Vagina (tissue), 2 donors: ENCODE data around the gene RAB7B. TPM values are rescaled to one million over a fixed set of nuclear protein-coding genes. Genes with fewer than 3 reads are reported as not detected.

Experiments used
- DNase-seq, 2 donors: peaks; one replicate each; pipeline ENCODE4 v3.0.0-alpha.2; 2017; ENCODE audit errors: extremely low spot score in 2 of 2
- H3K27ac ChIP-seq: fragments of 200-600 bp; sonication (generic); one replicate; pipeline ENCODE4 v1.5.1; 2019
- H3K27me3 ChIP-seq: fragments of 200-600 bp; sonication (generic); one replicate; pipeline ENCODE4 v1.5.1; 2019
- H3K36me3 ChIP-seq, 2 donors: fragments of 200-600 bp; sonication (generic); one replicate each; pipeline ENCODE4 v1.5.1; 2017 to 2019
- H3K4me1 ChIP-seq: fragments of 200-600 bp; sonication (generic); one replicate; pipeline ENCODE4 v1.5.1; 2019
- H3K4me3 ChIP-seq, 2 donors: fragments of 200-600 bp; sonication (generic); 1 replicate in 1 of 2; 2 replicates in 1 of 2; pipeline ENCODE4 v1.5.1; 2016 to 2019
- H3K9me3 ChIP-seq: fragments of 200-600 bp; sonication (generic); one replicate; pipeline ENCODE4 v1.5.1; 2019
- POLR2A ChIP-seq, 2 donors: fragments of 450-650 bp; IDR thresholded peaks; one replicate each; pipeline ENCODE4 v1.6.1; 2017; ENCODE audit warnings: antibody characterized with exemption in 2 of 2, mild to moderate bottlenecking in 2 of 2, moderate library complexity in 2 of 2
- POLR2AphosphoS5 ChIP-seq, 2 donors: sonication (generic); formaldehyde crosslinking; IDR thresholded peaks; one replicate each; pipeline ENCODE4 v1.9.0; 2017; ENCODE audit warnings: antibody characterized with exemption in 2 of 2, mild to moderate bottlenecking in 2 of 2, low read depth in 1 of 2; ENCODE audit not compliant: insufficient read depth in 1 of 2
- intact Hi-C: fragments of 100-400 bp; cut with DNase I; formaldehyde crosslinking; loops from one replicate; pipeline ENCODE4 v1.15.1; 2023
- total RNA-seq: library from RNA; depleted of rRNA; stranded (reverse); fragments of >200 nt; gene quantifications from one replicate; pipeline ENCODE4 v1.2.3, GENCODE V29; 2016
- TF ChIP-seq, protein P1 (sequence below), 3 experiments: fragments of 450-650 bp in 2 of 3; fragments of 200-600 bp in 1 of 3; sonication (generic) in 1 of 3; IDR thresholded peaks; one replicate each; pipeline ENCODE4 v1.5.1; 2017 to 2019; ENCODE audit warnings: antibody characterized with exemption in 3 of 3, mild to moderate bottlenecking in 2 of 3, moderate library complexity in 2 of 3

The RAB7B gene
- total RNA-seq, 1 donor from 2014 or later = 6.1 TPM

DNA sequence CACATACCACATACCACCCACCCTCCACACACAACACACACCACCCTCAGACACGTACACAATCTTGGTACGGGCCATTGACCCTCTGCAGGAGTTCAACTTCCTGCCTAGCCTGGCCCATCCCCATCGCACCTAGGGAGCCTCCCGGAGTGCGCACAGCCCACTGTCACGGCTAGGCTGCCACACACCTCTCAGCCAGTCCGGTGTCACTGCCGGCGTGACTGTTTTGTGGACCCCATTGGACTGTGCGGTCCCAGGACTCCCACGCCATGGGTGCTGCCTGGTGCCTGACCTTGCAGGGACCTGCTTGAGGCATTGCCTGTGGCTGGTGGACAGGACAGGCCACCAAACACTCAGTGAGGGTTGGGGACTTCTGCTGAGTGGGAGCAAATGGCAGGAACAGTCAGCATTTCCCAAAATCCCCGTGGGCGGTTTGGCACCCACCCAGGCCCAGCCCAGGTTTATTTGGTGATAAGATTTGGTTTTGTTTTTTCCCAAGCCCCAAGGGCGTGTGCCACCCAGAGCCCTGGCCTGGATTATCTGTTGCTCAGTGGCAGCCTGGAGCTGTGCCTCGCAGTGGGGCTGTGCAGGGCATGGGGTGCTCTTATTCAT lies 27.7 kb downstream of the RAB7B start:
- intact Hi-C loops = loop anchor here (1.0 to 10.0 kb wide), 2 partner anchors 56 to 181 kb away; no protein-coding TSS in a partner anchor
- no peaks in the 10 kb centered on the region for H3K27me3 ChIP-seq
- TF ChIP-seq, protein P1, sequence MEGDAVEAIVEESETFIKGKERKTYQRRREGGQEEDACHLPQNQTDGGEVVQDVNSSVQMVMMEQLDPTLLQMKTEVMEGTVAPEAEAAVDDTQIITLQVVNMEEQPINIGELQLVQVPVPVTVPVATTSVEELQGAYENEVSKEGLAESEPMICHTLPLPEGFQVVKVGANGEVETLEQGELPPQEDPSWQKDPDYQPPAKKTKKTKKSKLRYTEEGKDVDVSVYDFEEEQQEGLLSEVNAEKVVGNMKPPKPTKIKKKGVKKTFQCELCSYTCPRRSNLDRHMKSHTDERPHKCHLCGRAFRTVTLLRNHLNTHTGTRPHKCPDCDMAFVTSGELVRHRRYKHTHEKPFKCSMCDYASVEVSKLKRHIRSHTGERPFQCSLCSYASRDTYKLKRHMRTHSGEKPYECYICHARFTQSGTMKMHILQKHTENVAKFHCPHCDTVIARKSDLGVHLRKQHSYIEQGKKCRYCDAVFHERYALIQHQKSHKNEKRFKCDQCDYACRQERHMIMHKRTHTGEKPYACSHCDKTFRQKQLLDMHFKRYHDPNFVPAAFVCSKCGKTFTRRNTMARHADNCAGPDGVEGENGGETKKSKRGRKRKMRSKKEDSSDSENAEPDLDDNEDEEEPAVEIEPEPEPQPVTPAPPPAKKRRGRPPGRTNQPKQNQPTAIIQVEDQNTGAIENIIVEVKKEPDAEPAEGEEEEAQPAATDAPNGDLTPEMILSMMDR (IDR thresholded peaks at IDR 0.05) = no peak
- TF ChIP-seq POLR2A (IDR thresholded peaks at IDR 0.05) (no peak), POLR2AphosphoS5 (IDR thresholded peaks at IDR 0.05; ENCODE audit: insufficient read depth in 1 of 2, low read depth in 1 of 2) (no peak)
- no peak for DNase-seq
- H3K27ac ChIP-seq = no peak overlapping the region
- H3K4me3 ChIP-seq = no peak overlapping the region
- H3K9me3 ChIP-seq = no peaks in the 10 kb centered on the region
- peaks cover 19% of the 10 kb centered on the region for H3K4me1 ChIP-seq
- H3K36me3 ChIP-seq = no peaks in the 10 kb centered on the region

DNA sequence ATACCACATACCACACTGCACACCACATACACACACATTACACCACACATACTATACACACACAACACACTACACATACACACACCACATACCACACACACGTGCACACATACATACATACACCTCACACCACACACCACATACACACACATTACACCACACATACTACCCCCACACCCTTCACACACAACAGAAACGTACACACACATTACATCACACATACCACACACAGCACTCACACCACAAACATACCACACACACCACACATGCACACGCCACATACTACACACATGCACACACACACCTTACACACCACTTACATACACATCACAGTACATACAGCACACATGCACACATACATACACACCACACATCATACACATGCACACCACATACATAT lies 28.5 kb downstream of the RAB7B start:
- Histone ChIP-seq H3K9me3 (no peaks in the 10 kb centered on the region), H3K27ac (no peak overlapping the region), H3K36me3 (no peaks in the 10 kb centered on the region), H3K4me1 (peaks cover 19% of the 10 kb centered on the region), H3K27me3 (no peaks in the 10 kb centered on the region), H3K4me3 (no peak overlapping the region)
- intact Hi-C loops = loop anchor here (1.0 to 10.0 kb wide), 2 partner anchors 55 to 180 kb away; no protein-coding TSS in a partner anchor
- TF ChIP-seq POLR2AphosphoS5 (IDR thresholded peaks at IDR 0.05; ENCODE audit: insufficient read depth in 1 of 2, low read depth in 1 of 2) (no peak), POLR2A (IDR thresholded peaks at IDR 0.05) (no peak)
- TF ChIP-seq, protein P1 (IDR thresholded peaks at IDR 0.05) = no peak
- DNase-seq = no peak

GRCh38 chr1:205973377-205974232 lies 29.6 kb downstream of the RAB7B start:
- TF ChIP-seq POLR2A (IDR thresholded peaks at IDR 0.05) (no peak), POLR2AphosphoS5 (IDR thresholded peaks at IDR 0.05; ENCODE audit: insufficient read depth in 1 of 2, low read depth in 1 of 2) (no peak)
- TF ChIP-seq, protein P1 (IDR thresholded peaks at IDR 0.05) = no peak
- Histone ChIP-seq H3K9me3 (no peaks in the 10 kb centered on the region), H3K36me3 (no peaks in the 10 kb centered on the region), H3K27me3 (no peaks in the 10 kb centered on the region), H3K4me1 (peaks cover 19% of the 10 kb centered on the region), H3K27ac (no peak overlapping the region), H3K4me3 (no peak overlapping the region)
- intact Hi-C loops = loop anchor here (10.0 kb wide), 1 partner anchor 179 kb away; no protein-coding TSS in a partner anchor
- no peak for DNase-seq

GRCh38 chr1:205972491-205973168 lies 30.6 kb downstream of the RAB7B start:
- H3K27ac ChIP-seq = no peak overlapping the region
- DNase-seq = no peak
- H3K4me3 ChIP-seq = no peak overlapping the region
- no peaks in the 10 kb centered on the region for H3K36me3 ChIP-seq
- TF ChIP-seq, protein P1 (IDR thresholded peaks at IDR 0.05) = no peak
- no peak for TF ChIP-seq POLR2A (IDR thresholded peaks at IDR 0.05)
- no peak for TF ChIP-seq POLR2AphosphoS5 (IDR thresholded peaks at IDR 0.05; ENCODE audit: insufficient read depth in 1 of 2, low read depth in 1 of 2)
- H3K9me3 ChIP-seq = no peaks in the 10 kb centered on the region
- H3K4me1 ChIP-seq = peaks cover 19% of the 10 kb centered on the region
- intact Hi-C loops = loop anchor here (10.0 kb wide), 1 partner anchor 178 kb away; no protein-coding TSS in a partner anchor
- H3K27me3 ChIP-seq = no peaks in the 10 kb centered on the region
